ENCODE results near the gene RNF43. TPM values are rescaled to one million over a fixed set of nuclear protein-coding genes. Genes with fewer than 3 reads are reported as not detected.

RNF43 gene
- under 1 TPM; 0.07 to 0.38 TPM for total RNA-seq

DNA sequence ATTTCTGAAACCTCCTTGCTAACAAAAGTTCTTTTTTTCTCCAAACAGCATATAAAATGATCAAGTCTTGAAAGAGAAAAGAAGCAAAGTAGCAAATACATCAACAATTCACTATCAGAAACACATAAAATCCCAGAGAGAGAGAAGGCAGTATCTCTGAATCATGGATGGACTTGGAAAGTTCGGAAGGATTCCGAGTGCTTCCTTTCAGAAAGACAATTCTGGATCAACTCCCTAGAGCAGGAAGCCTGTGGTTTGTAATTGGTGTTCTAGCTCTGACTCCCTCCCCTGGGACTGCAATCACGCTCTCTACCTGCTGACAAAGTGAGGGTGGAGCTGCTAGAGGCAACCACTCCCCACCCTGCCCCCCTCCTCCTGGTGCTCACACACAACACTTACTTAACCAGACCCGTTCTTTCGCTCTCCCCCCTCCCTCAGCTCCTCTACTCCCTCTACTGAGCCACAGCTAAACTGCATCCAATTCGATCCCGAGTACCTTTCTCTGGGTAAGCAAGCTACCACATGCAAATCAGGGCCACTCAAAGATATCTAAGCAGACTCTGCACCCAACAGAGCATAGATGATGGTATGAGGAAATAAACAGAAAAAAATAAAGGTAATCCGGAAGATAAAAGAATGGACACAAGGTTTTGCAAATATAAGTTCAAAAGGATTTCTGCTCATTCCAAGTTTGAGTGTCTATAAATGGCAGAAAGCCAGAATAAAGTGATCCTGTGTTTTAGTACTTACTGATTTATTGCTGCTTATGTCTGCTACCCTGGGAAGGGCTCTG lies at the start of gene RNF43:
TSS of gene RNF43 (minus strand) at position 235 of the 793 bp plus-strand sequence. CDS start 1,957 bp downstream, outside the sequence.

Other genes starting within 250 kb of the RNF43 start
- gene EPX, start 224.8 kb downstream of the RNF43 start, total RNA-seq = not detected
- gene MKS1, start 198.3 kb downstream of the RNF43 start, total RNA-seq = 10 to 100 TPM; 16.2 to 18.7 TPM
- gene LPO, start 178.9 kb downstream of the RNF43 start, total RNA-seq = not detected
- gene MPO, start 136.6 kb downstream of the RNF43 start, total RNA-seq = not detected
- 10 to 100 TPM; 35.2 to 42.0 TPM for gene TSPOAP1, start 88.7 kb downstream of the RNF43 start, total RNA-seq
- gene SUPT4H1, start 65.3 kb downstream of the RNF43 start, total RNA-seq = 10 to 100 TPM; 64.7 to 69.2 TPM
- gene HSF5, start 70.9 kb upstream of the RNF43 start, total RNA-seq = under 1 TPM; 0.73 to 0.79 TPM
- gene MTMR4, start 97.1 kb upstream of the RNF43 start, total RNA-seq = 10 to 100 TPM; 46.4 to 49.2 TPM

All from activated naive CD4-positive, alpha-beta T cell treated with anti-CD3 and anti-CD28 coated beads, Interleukin-2, amount 10 ng/mL, durations not matched to agents 5 hours and 36 hours (primary cell).